ENCODE results near the gene SULT1C2.

GRCh38 chr2:108270768-108271506, 17.8 kb upstream of the SULT1C2 start:
- TF ChIP-seq CTCF (IDR thresholded peaks at IDR 0.05; ENCODE audit: poor library complexity) (no peak), EZH2 (IDR thresholded peaks at IDR 0.05; ENCODE audit: borderline replicate concordance) (no peak), EZH2phosphoT487 (IDR thresholded peaks at IDR 0.05; ENCODE audit: low read depth, severe bottlenecking, unreplicated experiment) (no peak)

Data from hepatocyte (in vitro differentiated cells).